Activated naive CD4-positive, alpha-beta T cell treated with anti-CD3 and anti-CD28 coated beads, Interleukin-2, amount 50 U/mL, for 16 hours (primary cell): ENCODE data around the gene TUBG1.
"Not testable (repeated sequence)": the region's sequence is repeated elsewhere in the genome, so short reads cannot be mapped to it uniquely, and the experiment has no call there.

ENCODE experiments used
- DNase-seq: peaks from one replicate; pipeline ENCODE4 v3.0.0-alpha.2; 2020

Gene TUBG1

DNA sequence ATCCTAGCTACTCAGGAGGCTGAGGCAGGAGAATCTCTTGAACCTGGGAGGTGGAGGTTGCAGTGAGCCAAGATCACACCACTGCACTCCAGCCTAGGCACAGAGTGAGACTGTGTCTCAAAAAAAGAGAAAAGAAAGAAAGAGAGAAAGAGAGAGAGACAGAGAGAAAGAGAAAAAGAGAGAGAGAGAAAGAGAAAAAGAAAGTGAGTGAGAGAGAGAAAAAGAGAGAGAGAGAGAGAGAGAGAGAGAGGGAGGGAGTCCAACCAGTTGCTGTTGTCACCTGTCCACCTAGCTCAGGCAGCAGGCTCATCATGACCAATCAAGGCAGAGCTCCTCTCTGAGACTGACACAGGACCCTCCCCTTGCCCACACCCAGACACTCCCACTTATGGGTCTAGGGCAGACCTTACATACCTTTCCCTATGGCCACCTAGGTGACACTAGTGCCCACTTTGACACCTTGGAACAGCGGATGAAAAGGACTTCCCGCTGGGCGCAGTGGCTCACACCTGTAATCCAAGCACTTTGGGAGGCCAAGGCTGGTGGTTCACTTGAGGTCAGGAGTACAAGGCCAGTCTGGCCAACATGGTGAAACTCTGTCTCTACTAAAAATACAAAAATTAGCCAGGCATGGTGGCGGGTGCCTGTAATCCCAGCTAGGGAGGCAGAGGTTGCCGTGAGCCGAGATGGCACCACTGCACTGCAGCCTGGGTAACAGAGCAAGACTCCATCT, 17.7 kb downstream of the TUBG1 start:
- DNase-seq, result not testable (repeated sequence)

DNA sequence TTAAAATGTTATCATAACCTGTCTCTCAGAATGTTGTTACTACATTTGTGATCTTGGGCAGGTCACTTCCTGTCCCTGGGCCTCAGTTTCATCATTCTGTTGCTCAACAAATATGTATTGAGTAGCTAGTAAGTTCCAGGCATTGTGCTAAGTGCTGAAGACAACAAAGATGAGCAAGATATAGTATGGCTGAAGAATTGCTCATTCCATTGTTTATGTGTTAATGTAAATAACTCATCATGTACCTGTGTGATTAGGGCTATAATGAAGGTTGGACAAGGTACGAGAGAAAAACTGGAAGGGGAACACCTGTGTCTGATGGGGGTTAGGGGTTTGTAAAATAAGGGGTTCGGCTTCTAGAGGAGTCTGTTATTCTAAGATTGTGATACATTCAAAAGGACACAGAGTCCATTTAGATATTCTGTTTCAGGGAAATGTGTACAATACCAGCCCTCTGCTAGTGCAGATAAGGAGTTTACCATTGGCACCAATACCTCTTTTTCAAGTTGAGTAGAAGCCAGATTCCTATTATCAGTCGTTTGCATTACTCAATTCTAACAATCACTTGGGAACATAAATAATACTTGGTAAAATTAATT, 20.0 kb downstream of the TUBG1 start:
- no peak for DNase-seq

DNA sequence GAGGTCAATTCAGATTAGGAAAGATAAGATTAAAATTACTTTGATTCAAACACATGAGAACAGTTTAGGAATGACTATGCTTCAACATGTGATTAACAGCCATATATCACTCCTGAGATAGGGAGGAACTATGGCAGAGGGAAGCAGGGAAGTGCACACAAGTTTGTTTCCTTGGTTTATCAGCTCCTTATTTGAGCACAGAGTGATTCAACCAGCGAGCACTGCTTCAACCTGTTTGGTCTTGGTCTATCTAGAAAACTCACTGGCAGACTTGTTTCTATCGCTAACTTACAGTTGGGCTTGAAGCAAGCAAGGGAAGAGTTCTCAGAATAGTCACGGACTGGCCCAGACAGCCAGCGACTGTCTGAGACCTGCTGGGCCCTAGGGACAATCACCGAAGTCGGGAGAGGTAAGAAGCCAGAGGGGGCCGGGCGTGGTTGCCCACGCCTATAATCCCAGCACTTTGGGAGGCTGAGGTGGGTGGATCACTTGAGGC, 23.5 kb downstream of the TUBG1 start:
- no peak for DNase-seq

DNA sequence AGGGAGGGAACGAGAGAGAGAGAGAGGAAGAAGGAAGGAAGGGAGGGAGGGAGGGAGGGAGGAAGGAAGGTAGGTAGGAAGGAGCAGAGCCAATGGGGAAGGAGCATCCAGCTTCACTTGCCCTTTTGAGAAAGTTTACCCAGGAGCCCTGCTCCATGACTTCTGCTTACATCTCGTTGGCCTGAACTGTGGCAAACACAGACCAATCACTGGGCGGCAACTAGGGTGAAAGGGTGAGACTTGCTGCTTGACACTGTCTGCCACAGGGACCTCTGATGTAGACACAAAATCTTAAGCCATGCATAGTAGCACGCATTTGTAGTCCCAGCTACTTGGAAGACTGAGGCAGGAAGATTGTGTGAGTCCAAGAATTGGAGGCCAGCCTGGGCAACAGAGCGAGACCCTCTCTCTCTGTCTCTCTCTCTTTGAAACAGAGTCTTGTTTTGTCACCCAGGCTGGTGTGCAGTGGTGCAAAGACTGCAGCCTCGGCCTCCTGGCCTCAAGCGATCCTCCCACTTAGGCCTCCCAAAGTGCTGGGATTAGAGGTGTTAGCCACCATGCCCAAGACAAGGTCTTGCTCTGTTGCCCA, 30.1 kb downstream of the TUBG1 start:
- DNase-seq, result no peak

DNA sequence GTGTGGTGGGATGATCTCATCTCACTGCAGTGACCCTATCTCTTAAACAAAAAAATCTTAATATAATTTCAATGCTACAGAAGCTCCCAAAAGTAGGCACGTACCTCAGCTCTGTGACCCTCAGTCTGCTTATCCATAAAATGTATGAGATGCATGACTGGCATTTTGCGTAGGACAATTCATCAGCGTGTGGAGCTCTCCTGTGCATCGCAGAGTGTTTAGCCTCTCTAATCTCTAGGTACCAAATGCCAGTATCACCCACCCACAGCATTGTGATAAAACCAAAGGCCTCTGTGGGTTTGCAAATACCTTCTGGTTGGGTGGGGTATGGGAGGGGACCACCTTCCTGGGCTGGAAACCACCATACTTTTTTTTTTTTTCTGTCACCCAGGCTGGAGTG, 30.6 kb downstream of the TUBG1 start:
- no peak for DNase-seq

DNA sequence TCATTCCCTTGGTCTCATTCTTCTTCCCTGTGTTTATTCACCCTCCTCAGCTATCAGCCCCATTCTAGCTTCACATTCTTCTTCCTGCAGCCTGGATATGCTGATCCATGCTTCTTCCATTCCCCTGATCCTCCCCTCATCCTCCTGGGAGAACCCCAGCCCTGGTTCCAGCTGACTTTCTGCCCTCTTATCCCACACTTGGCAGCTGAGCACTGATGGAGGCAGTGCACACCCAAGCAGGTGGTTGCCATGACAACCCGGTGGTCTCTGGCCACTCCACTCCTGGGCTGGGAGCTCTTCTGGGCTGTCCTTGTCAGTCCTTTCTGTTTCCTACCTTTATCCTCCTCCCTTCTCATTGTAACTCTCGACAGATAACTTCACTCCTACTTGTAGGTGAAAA, 32.9 kb downstream of the TUBG1 start:
- DNase-seq, result no peak

DNA sequence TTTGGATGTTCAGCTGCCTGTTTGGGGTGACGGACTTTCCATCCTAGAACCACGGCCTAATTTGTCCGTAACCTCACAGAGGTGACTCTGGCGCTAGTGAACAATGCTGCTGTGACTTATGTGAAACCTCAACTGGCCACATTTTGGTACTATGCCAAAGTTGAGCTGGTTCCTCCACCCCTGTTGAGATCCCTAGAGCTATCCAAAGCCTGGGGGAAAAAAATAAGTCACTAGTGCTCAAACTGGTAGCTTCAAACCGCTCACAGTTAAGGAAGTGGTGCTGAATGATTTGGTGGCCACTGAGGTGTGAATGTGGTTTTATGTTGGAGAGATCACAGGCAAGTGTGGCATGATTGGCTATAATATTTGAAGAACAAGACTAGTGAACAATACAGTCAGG, 38.3 kb downstream of the TUBG1 start:
- no peak for DNase-seq

DNA sequence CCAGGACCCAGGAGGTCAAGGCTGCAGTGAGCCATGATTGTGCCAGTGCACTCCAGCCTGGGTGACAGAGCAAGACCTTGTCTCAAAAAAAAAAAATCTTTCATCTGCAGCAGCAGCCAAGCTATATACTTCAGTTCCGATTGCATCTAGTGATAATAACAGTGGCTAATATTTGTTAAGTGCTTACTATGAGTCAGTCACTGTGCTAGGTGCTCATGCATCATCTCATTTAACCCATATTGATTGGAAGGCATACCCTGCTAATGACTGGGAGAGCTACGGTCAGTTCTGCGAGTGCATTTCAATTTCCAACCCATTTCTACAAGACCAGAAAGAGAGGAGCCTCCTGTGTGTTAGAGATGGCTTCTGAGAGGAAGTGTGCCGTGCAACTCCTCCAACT, 41.9 kb downstream of the TUBG1 start:
- DNase-seq, result no peak

DNA sequence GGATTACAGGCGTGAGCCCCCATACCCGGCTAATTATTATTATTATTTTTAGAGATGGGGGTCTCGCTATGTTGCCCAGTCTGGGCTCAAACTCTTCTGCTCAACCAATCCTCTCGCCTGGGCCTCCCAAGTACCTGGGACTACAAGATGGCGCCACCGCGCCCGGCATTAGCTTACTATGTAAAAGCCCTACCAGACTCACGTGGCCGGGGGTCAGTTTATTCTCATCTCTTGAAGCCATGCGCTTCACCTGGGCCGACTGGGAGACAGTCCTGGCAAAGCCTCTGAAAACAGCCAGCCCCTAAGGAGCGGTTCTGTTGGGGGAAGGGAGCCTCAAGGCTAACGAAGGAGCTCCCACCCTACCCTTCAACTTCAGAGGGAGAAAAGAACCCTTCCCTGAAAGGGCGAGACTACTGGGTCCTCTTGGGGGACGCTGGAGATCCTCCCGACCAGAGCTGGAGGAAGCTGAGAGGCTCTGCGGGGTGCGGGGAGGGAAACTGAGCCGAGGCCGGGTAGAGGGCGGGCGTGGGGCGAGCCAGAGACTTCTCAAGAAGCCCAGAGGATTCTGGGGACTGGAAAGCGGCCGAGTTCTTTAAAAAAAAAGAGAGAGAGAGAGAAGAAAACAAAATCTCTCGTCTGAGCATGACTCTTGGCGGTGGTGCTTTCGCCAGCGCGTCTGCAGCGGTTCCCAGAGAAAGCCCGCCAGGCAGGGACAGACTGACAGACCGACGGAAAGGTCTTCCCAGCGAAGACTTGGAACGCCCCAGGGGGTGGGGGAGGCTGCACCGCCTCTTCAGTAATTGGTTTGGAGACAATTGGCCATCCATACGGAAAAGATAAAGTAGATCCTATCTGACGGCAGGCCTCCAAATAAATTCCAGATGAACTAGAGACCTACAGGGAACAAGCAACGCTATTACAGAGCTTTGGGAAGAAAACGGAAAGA, 44.0 kb downstream of the TUBG1 start:
- no peak for DNase-seq

DNA sequence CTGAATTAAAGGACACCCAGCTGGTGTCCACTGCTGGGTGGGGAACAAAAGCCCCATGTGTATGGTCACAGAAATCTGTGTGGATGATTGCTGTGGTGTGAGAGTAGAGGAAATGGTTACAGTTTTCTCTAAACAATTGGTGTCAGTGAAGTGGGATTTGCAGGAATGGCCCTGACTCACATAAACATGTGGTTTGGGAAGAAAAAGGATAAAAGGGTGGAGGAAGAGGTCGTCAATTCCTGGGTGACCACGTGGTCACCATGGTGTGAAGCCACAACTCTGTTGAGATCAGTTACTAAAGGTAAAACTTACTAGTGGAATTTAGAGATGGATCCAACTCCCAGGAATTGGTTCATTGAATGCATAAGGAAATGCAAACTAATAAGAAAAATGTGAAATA, 46.0 kb downstream of the TUBG1 start:
- no peak for DNase-seq

DNA sequence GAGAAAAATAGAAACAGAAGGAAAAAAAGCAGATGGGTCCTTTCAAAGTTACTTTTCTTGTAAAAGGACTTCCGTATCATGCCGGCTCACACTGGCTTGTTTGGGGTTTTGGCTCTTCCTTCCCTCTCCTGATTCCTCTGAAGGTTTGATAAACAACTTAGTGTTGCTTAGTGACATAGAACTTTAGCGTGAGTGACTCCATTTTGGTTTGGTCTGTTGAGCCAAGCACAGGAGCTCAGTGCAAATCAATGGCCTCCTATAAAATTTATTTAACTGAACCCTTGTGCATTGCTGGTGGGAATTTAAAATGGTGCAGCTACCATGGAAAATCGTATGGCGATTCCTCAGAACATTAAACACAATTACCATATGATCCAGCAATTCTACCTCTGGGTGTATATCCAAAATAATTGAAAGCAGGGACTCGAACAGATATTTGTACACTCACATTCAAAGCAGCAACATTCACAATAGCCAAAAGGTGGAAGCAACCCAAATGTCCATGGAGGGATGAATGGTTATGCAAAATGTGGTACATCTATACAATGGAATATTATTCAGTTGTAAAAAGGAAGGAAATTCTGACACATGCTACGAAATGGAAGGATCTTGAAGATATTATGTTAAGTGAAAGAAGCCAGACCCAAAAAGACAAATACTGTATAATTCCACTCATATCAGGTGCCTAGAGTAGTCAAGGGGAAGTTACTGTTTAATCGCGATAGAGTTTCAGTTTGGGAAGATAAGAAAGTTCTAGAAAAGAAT, 48.5 kb downstream of the TUBG1 start:
- DNase-seq, result no peak

DNA sequence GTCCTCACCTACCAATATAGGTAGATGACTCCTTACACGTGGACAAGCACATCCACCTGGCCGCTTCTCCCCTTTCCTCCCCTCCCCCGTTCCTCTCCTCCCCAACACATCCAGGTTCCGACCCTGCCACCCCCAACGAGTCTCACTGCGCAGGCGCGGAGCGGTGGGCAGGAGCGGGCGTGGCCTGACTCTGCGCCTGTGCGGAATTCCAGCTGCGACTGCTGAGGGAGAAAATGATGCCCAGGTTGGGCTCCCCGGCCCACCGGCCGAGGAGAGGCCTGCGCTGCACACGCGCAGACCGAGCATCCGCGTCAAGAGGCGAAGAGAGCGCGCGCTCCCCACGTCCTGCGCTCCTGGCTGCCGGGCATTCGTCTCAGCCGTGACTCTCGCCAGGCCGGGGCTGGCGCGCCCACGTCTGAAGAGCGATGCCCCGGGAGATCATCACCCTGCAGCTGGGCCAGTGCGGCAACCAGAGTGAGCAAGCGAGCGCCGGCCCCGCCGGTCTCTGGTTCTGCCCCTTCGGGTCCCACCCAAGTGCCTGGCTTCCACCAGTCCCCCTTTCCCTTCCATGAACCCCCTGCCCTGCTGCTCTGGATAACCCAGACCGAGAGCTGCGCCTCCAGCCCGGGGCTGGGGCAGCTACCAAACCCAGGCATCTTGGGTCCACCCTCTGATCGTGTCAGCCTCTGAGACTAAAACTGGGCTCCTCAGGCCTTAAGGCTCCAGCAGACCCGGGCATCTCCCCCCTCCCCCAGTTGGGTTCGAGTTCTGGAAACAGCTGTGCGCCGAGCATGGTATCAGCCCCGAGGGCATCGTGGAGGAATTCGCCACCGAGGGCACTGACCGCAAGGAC, 49.8 kb downstream of the TUBG1 start, which contains the start of gene TUBG2:
TSS of gene TUBG2 (plus strand) at position 206 of the 853 bp plus-strand sequence. CDS start at position 426, 220 bp downstream.
- peak; percentile 82 for DNase-seq

DNA sequence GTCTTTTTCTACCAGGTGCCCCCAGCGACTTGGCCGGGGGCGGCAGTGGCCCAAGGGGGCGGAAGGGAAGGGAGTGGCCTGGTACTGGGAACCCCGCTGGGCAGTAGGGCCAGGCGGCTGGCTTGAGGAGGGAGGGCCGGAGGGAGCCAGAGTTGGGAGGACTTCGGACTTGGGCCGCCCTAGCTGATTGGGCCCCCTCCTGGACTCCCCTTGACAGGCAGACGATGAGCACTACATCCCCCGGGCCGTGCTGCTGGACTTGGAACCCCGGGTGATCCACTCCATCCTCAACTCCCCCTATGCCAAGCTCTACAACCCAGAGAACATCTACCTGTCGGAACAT, 50.4 kb downstream of the TUBG1 start:
- not testable (repeated sequence) for DNase-seq

DNA sequence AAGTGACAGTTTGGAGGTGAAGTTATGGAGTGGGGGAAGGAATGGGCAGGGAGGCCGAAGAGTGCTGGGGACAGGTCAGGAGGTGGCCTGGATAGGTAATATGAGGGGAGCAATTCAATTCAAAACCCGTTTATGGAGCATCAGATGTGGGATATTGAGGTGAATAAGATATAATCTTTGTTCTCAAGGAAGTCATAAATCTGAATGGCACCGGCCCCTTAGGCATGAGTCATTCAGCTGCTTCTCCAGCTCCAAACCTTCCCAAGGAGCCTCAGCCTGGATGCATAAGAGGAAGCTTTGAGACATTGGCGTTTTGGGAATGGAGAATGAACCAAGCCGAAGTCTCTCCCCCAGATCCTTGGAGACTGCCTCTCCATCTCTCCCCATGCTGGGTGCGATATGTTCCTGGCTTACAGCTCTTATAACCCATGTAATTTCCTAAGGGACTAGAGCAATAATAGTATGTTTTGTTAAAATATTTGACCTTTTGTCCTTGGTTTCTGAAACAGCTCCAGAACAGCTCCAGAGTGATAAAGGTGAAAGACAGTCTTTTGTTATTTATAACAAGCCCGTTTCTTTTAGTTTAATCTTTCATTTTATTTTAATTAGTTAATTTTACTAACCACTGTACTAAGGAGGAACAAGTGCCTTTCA, 51.3 kb downstream of the TUBG1 start:
- DNase-seq, result no peak
